Measurements from ENCODE around the gene PIEZO1. TPM values are rescaled to one million over a fixed set of nuclear protein-coding genes. Genes with fewer than 3 reads are reported as not detected.

PIEZO1 gene
- total RNA-seq, 1 donor from 2014 or later = 196 TPM

- Histone ChIP-seq H3K4me3 (no peak overlapping the region), H3K4me1 (no peaks in the 10 kb centered on the region), H3K27ac (no peak overlapping the region), H3K36me3 (peaks cover 100% of the 10 kb centered on the region), H3K9me3 (no peaks in the 10 kb centered on the region), H3K27me3 (no peaks in the 10 kb centered on the region)
- DNase-seq (no peak), ATAC-seq (no peak)
- intact Hi-C loops (cut with DNase I) = no loop called here
- TF ChIP-seq CTCF (IDR thresholded peaks at IDR 0.05) = no peak
These were observed 65.1 kb downstream of the PIEZO1 start for GRCh38 chr16:88719933-88720296.

GRCh38 chr16:88719267-88719932, 65.6 kb downstream of the PIEZO1 start:
- DNase-seq = no peak
- intact Hi-C loops (cut with DNase I) = no loop called here
- Histone ChIP-seq H3K4me3 (no peak overlapping the region), H3K4me1 (no peaks in the 10 kb centered on the region), H3K9me3 (no peaks in the 10 kb centered on the region), H3K27me3 (no peaks in the 10 kb centered on the region), H3K36me3 (peaks cover 100% of the 10 kb centered on the region), H3K27ac (no peak overlapping the region)
- ATAC-seq = no peak
- no peak for TF ChIP-seq CTCF (IDR thresholded peaks at IDR 0.05)

GRCh38 chr16:88718178-88718577, 66.8 kb downstream of the PIEZO1 start:
- no peak for TF ChIP-seq CTCF (IDR thresholded peaks at IDR 0.05)
- H3K4me1 ChIP-seq = no peaks in the 10 kb centered on the region
- no peak overlapping the region for H3K4me3 ChIP-seq
- ATAC-seq (no peak), DNase-seq (no peak)
- peaks cover 98% of the 10 kb centered on the region for H3K36me3 ChIP-seq
- H3K27me3 ChIP-seq = no peaks in the 10 kb centered on the region
- H3K9me3 ChIP-seq = no peaks in the 10 kb centered on the region
- no peak overlapping the region for H3K27ac ChIP-seq
- intact Hi-C loops (cut with DNase I) = no loop called here

GRCh38 chr16:88716601-88717001, 68.4 kb downstream of the PIEZO1 start:
- Histone ChIP-seq H3K4me1 (no peaks in the 10 kb centered on the region), H3K4me3 (no peak overlapping the region), H3K27me3 (no peaks in the 10 kb centered on the region), H3K36me3 (peaks cover 82% of the 10 kb centered on the region), H3K9me3 (no peaks in the 10 kb centered on the region), H3K27ac (no peak overlapping the region)
- intact Hi-C loops (cut with DNase I) = no loop called here
- TF ChIP-seq CTCF (IDR thresholded peaks at IDR 0.05) = no peak
- DNase-seq (no peak), ATAC-seq (no peak)

GRCh38 chr16:88716201-88716600, 68.8 kb downstream of the PIEZO1 start:
- no peaks in the 10 kb centered on the region for H3K9me3 ChIP-seq
- TF ChIP-seq CTCF (IDR thresholded peaks at IDR 0.05) = no peak
- peaks cover 78% of the 10 kb centered on the region for H3K36me3 ChIP-seq
- intact Hi-C loops (cut with DNase I) = no loop called here
- no peak for DNase-seq
- no peak overlapping the region for H3K4me3 ChIP-seq
- H3K4me1 ChIP-seq = no peaks in the 10 kb centered on the region
- no peak overlapping the region for H3K27ac ChIP-seq
- ATAC-seq = no peak
- no peaks in the 10 kb centered on the region for H3K27me3 ChIP-seq
